ENCODE measurements around the gene DLG2. TPM values are rescaled to one million over a fixed set of nuclear protein-coding genes. Genes with fewer than 3 reads are reported as not detected.

Gene DLG2
- total RNA-seq, 2 experiments from 2014 or later: 1.2 to 1.4 TPM

- CTCF ChIA-PET: no interaction called here
- POLR2A ChIA-PET: no interaction called here
These were observed 2094.0 kb downstream of the DLG2 start for GRCh38 chr11:83533166-83533565.

- POLR2A ChIA-PET: no interaction called here
- CTCF ChIA-PET: no interaction called here
These were observed 2098.3 kb downstream of the DLG2 start for GRCh38 chr11:83528877-83529276.

DNA sequence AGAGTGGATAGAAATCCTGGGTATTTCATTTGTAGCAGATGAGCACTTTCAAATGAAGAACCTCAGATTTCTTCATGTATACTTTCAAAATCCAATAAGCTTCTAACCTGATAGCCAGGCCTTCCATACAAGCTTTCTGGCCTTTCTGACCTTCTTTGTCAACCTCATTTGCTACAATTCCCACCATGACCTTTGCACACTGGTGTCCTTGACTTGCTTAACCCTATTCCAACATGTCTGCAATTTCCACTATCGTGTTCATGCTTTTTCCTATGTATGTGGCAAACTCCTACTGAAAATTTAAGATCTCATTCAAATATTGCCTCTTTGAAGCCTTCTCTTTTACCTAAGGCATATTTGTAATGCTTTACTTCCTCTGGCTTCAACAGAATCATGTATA lies 2098.9 kb downstream of the DLG2 start:
- POLR2A ChIA-PET: no interaction called here
- CTCF ChIA-PET: no interaction called here

- ChIA-PET CTCF (no interaction called here), POLR2A (no interaction called here)
These were observed 2103.5 kb downstream of the DLG2 start for GRCh38 chr11:83523676-83524075.

DNA sequence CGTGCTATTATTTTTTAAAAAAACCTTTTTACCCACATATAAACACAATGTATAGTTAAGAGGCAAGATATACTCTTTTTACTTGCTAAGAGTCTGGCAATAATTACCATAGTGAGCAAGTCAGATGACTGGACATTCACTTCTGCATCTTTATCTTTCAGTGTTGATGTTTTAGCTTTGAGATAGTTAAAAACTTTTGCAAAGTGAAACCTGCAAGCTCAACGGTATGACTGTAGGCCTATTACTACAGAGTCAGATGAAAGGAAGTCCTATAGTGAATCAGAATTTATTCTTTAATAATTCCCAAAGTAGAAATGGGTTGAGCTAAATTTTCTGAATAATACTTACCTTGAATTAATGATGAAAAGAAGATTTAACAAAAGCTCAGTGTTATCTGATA lies 2104.2 kb downstream of the DLG2 start:
- CTCF ChIA-PET: no interaction called here

DNA sequence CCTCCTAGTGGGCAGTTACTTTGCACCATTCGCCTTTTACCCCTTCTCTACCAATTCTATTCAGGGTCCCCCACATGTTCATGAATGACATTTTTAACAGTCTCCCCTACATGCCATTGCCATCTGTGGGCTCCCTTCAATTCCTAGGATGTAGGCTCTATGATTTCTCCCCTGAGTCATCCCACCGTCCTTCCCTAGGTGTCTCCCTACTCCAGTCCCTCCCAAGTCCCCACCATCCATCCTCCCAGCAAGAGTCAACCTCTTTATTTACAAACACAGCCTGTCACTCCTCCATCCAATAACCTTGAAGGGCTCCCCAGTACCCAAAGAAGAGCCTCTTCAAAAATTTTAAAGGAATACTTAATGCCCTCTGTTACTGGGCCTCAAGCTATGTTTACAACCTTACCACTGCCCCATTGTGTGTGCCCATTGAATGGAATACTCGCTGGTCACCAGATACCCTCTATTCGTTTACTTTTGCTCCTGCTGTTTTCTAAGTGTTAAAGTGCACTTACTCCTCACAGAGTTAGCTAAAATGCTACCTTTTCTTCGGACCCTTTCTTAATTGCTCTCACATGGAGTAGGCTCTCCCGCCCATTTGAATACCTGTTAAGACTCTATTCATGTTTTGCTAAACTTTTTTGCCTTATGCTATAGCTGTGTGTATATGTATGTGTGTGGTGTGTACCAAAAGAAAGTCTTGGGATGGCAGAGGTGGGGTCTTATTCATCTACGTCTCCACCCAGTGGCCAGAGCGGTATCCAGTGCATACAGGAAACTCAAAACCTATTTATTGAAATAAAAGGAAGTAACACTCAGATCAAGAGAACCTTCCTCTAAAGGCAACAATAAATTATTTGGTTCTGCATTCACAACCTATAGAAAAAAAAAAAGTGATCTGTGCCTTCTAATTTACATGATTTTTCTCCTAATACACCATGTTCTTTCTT lies 2105.2 kb downstream of the DLG2 start:
- CTCF ChIA-PET: interaction anchor here (0.6 kb wide), 1 partner anchor 1119 kb away, joined by 4 read pairs; no protein-coding TSS in a partner anchor
- POLR2A ChIA-PET: no interaction called here

More for the DNA sequence above, 2104.2 kb downstream of the DLG2 start:
- POLR2A ChIA-PET: no interaction called here

DNA sequence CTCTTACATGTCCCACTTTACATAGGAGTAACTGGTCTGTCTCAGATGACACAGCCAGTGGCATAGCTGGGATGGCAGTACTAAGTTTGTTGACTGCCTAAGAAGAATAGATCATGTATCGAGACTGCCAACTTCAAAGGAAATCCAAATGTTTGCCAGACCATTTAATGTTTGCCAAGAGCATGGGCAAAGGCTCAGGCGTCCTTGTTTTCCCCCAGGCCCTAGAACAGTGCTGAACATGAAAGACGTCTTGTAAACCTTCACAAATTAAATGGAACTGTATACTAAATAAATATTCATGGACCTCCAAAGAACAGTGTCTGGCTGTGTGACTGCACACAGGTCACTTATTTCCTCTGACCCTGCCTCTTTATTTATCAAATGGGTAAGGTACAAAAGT lies 2106.3 kb downstream of the DLG2 start:
- CTCF ChIA-PET: no interaction called here
- POLR2A ChIA-PET: no interaction called here

- ChIA-PET CTCF (no interaction called here), POLR2A (no interaction called here)
These were observed 2115.5 kb downstream of the DLG2 start for GRCh38 chr11:83511646-83512045.

GRCh38 chr11:83510530-83511460 lies 2116.3 kb downstream of the DLG2 start:
- ChIA-PET CTCF (no interaction called here), POLR2A (no interaction called here)

DNA sequence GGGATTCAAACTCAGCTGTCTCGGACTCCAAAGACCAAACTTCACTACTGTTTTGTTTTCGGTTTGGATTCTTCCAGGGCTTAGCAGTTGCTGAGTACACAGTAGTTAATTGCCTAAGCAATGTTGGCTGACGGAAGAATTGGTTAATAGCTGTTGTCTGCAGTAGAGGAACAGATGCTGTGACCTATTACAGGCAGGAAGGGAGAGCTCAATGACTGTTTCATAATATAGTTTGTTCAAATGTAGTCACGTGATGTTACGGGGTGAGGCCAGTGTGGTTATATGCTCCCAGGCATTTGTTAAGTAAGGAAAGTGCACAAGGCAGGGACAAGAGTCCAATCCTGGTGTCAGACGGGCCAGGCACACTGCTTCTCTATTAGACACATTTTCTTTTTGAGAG lies 2118.3 kb downstream of the DLG2 start:
- ChIA-PET POLR2A (no interaction called here), CTCF (no interaction called here)

GRCh38 chr11:83502041-83502440 lies 2125.1 kb downstream of the DLG2 start:
- CTCF ChIA-PET: no interaction called here
- POLR2A ChIA-PET: no interaction called here

DNA sequence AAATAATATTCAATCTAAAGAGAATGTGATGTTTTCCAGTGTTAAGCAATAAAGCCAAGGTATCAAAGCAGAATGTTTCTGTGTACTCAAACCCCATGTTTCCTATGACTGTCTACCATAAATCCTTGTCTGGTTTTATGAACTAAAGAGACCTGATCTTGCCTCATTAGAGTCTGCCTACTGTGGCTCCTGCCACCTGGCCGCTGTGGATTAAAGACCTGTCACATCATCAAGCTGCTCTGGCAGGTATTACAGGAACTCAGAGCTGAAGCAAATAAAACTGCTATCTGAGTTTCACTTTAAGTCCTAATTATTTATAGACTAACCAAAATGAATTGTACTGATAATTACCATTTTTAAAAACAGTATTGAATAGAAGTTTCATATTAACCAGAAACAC lies 2133.2 kb downstream of the DLG2 start:
- CTCF ChIA-PET: interaction anchor here (0.7 kb wide), 1 partner anchor 43 kb away, joined by 3 read pairs; no protein-coding TSS in a partner anchor
- POLR2A ChIA-PET: no interaction called here

GRCh38 chr11:83493034-83493433 lies 2134.1 kb downstream of the DLG2 start:
- ChIA-PET POLR2A (no interaction called here), CTCF (no interaction called here)

DNA sequence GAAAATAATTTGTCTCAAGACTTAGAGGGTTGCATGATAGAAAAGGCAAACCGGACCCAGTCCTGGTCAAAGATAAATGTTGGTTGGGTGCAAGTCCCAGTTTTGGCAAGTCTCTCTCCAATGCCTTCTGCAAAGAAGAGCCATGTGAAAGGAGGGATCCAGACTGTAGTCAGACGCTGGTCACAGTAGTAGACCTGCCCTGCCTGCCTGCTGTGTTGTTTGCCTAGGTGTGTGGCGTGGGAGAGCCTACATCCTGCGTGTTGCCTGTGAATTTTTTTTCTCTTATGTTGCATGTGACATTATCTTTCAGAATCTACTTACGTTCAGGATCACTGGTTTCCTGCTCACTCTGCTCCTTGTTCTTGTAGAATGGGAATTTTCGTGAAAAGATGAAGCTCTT lies 2143.3 kb downstream of the DLG2 start:
- POLR2A ChIA-PET: no interaction called here
- CTCF ChIA-PET: no interaction called here

GRCh38 chr11:83480811-83481210 lies 2146.3 kb downstream of the DLG2 start:
- POLR2A ChIA-PET: no interaction called here

GRCh38 chr11:83480251-83480650 lies 2146.9 kb downstream of the DLG2 start:
- POLR2A ChIA-PET: no interaction called here
- CTCF ChIA-PET: no interaction called here

More at GRCh38 chr11:83480811-83481210, 2146.3 kb downstream of the DLG2 start:
- CTCF ChIA-PET: no interaction called here

DNA sequence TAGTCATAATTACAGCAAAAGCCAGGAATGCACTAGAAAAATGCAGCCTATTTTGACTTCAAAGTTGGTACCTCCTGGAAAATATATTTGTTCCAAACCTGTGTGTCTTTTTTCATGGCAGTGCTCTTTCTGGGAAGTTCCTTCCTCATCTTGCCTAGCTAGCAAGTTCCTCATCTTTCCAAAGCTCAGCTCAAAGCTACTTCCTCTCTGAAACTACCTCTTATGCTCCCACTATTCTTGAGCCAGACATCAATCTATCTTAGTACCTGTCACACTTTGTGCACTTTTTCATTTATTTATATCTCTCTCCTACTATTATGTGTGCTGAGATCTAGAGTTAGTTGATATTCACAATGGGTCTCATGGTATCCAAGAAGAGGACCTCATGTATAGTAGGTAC lies 2149.4 kb downstream of the DLG2 start:
- CTCF ChIA-PET: no interaction called here
- POLR2A ChIA-PET: no interaction called here

GRCh38 chr11:83475760-83476159 lies 2151.4 kb downstream of the DLG2 start:
- CTCF ChIA-PET: no interaction called here

GRCh38 chr11:83473743-83474142 lies 2153.4 kb downstream of the DLG2 start:
- CTCF ChIA-PET: no interaction called here
- POLR2A ChIA-PET: no interaction called here

More at GRCh38 chr11:83475760-83476159, 2151.4 kb downstream of the DLG2 start:
- POLR2A ChIA-PET: no interaction called here

DNA sequence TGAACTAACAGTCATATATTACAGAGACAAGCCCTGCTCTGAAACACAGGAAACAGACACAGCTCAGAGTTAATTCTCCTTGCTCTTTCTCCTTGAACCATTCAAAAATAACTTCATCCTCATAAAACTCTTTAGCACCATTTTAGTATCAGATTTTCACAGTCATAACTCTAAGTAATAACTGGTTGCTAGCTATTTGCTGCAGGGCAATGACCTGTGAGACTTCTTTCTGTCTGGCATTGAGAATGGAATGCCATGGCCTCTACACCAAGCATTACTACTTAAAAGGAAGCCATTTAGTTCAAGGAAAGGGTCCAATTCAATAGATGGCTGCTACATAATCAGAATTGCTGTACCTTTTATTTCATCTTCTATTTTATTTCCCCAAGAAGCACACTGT lies 2154.3 kb downstream of the DLG2 start:
- ChIA-PET POLR2A (no interaction called here), CTCF (no interaction called here)

All from activated CD8-positive, alpha-beta memory T cell treated with anti-CD3 and anti-CD28 coated beads for 36 hours (primary cell).